Mesendoderm (in vitro differentiated cells): ENCODE measurements around the gene PAIP2B.

Experiments
- DNase-seq: peaks from one replicate; pipeline ENCODE4 v3.0.0; 2013
- H2AK5ac ChIP-seq: 2 replicates; pipeline ENCODE4 v1.6.1; 2013; ENCODE audit warnings: low read length, inconsistent platforms
- H2BK120ac ChIP-seq: 2 replicates; pipeline ENCODE4 v1.6.1; 2013; ENCODE audit warnings: low read depth, mild to moderate bottlenecking, low read length, moderate library complexity, mixed read lengths
- H2BK15ac ChIP-seq: replicated peaks from 2 replicates; pipeline ENCODE4 v1.6.1; 2013; ENCODE audit warnings: low read depth, mild to moderate bottlenecking, moderate library complexity
- H2BK5ac ChIP-seq: 2 replicates; pipeline ENCODE4 v1.6.1; 2013; ENCODE audit warnings: low read length, inconsistent platforms
- H3K18ac ChIP-seq: 2 replicates; pipeline ENCODE4 v1.6.1; 2013; ENCODE audit warnings: mild to moderate bottlenecking, low read length, mixed read lengths
- H3K23ac ChIP-seq: one replicate; pipeline ENCODE4 v1.6.1; 2013; ENCODE audit warnings: low read length
- H3K27ac ChIP-seq: 2 replicates; pipeline ENCODE4 v1.5.1; 2013; ENCODE audit warnings: low read depth, mild to moderate bottlenecking, inconsistent platforms, low read length, moderate library complexity
- H3K27me3 ChIP-seq: 2 replicates; pipeline ENCODE4 v1.6.1; 2013; ENCODE audit warnings: low read length, control low read depth, mild to moderate bottlenecking, inconsistent platforms; ENCODE audit not compliant: insufficient read depth, poor library complexity
- H3K36me3 ChIP-seq: 2 replicates; pipeline ENCODE4 v1.6.1; 2013; ENCODE audit warnings: low read length, inconsistent platforms; ENCODE audit not compliant: control insufficient read depth, insufficient read depth
- H3K4ac ChIP-seq: one replicate; pipeline ENCODE4 v1.6.1; 2013; ENCODE audit warnings: low read depth, mild to moderate bottlenecking, low read length, moderate library complexity
- H3K4me1 ChIP-seq: 2 replicates; pipeline ENCODE4 v1.6.1; 2013; ENCODE audit warnings: low read depth, low read length, inconsistent platforms; ENCODE audit not compliant: control insufficient read depth
- H3K4me2 ChIP-seq: 2 replicates; pipeline ENCODE4 v1.6.1; 2013; ENCODE audit warnings: low read length
- H3K4me3 ChIP-seq: 2 replicates; pipeline ENCODE4 v1.5.1; 2013; ENCODE audit warnings: mild to moderate bottlenecking, low read length
- H3K56ac ChIP-seq: one replicate; pipeline ENCODE4 v1.6.1; 2013; ENCODE audit warnings: low read length
- H3K79me1 ChIP-seq: 2 replicates; pipeline ENCODE4 v1.6.1; 2013; ENCODE audit warnings: low read length, inconsistent platforms
- H3K79me2 ChIP-seq: 2 replicates; pipeline ENCODE4 v1.6.1; 2013; ENCODE audit warnings: mild to moderate bottlenecking, low read length; ENCODE audit not compliant: control insufficient read depth, insufficient read depth
- H3K9ac ChIP-seq: 2 replicates; pipeline ENCODE4 v1.6.1; 2013; ENCODE audit warnings: low read length, inconsistent platforms
- H4K5ac ChIP-seq: one replicate; pipeline ENCODE4 v1.6.1; 2013; ENCODE audit warnings: low read length
- H4K8ac ChIP-seq: one replicate; pipeline ENCODE4 v1.6.1; 2013; ENCODE audit warnings: low read depth, mild to moderate bottlenecking, control low read depth, low read length, moderate library complexity
- WGBS: extraction: QIAGEN DNeasy Blood & Tissue Kit; methylation state at CpG from one replicate; pipeline ENCODE4 v1.1.7; 2013; ENCODE audit warnings: low lambda C conversion rate, missing lambda C conversion rate; ENCODE audit not compliant: insufficient coverage; ENCODE audit errors: extremely low coverage; 5-methylcytosine and 5-hydroxymethylcytosine counted together

Gene PAIP2B

GRCh38 chr2:71157124-71157793, 69.6 kb downstream of the PAIP2B start:
- no peaks in the 10 kb centered on the region for H3K36me3 ChIP-seq
- no peak overlapping the region for H3K4me2 ChIP-seq
- no peak overlapping the region for H3K4ac ChIP-seq
- H3K4me1 ChIP-seq = no peaks in the 10 kb centered on the region
- H2AK5ac ChIP-seq = no peak overlapping the region
- H2BK5ac ChIP-seq = no peak overlapping the region
- H3K27me3 ChIP-seq = no peaks in the 10 kb centered on the region
- H3K79me1 ChIP-seq = no peaks in the 10 kb centered on the region
- WGBS = no CpG with 5 or more reads among the region's 16 CpGs
- no peak overlapping the region for H3K23ac ChIP-seq
- no peak overlapping the region for H3K4me3 ChIP-seq
- no peak overlapping the region for H3K9ac ChIP-seq
- H3K79me2 ChIP-seq = no peaks in the 10 kb centered on the region
- H2BK120ac ChIP-seq = no peak overlapping the region
- no peak overlapping the region for H3K27ac ChIP-seq
- no peak overlapping the region for H3K56ac ChIP-seq
- no peak overlapping the region for H3K18ac ChIP-seq
- no peak overlapping the region for H4K8ac ChIP-seq
- peak; percentile 75 for DNase-seq
- H2BK15ac ChIP-seq = no peak overlapping the region
- H4K5ac ChIP-seq = no peak overlapping the region

- DNase-seq = peak; percentile 35
- Histone ChIP-seq H3K4me3 (no peak overlapping the region), H3K56ac (no peak overlapping the region), H3K23ac (no peak overlapping the region), H4K8ac (no peak overlapping the region), H3K4ac (no peak overlapping the region), H3K4me2 (no peak overlapping the region), H2AK5ac (no peak overlapping the region), H2BK5ac (no peak overlapping the region), H3K9ac (no peak overlapping the region), H3K4me1 (no peaks in the 10 kb centered on the region), H3K79me2 (no peaks in the 10 kb centered on the region), H2BK120ac (no peak overlapping the region), H3K27me3 (no peaks in the 10 kb centered on the region), H3K36me3 (no peaks in the 10 kb centered on the region), H2BK15ac (no peak overlapping the region), H3K27ac (no peak overlapping the region), H4K5ac (no peak overlapping the region), H3K79me1 (no peaks in the 10 kb centered on the region), H3K18ac (no peak overlapping the region)
- no CpG with 5 or more reads among the region's 6 CpGs for WGBS
Measured at GRCh38 chr2:71156573-71156972, 70.3 kb downstream of the PAIP2B start.

- H4K5ac ChIP-seq = no peak overlapping the region
- no peaks in the 10 kb centered on the region for H3K4me1 ChIP-seq
- H3K4me2 ChIP-seq = no peak overlapping the region
- no peaks in the 10 kb centered on the region for H3K36me3 ChIP-seq
- no peak overlapping the region for H3K18ac ChIP-seq
- H3K56ac ChIP-seq = no peak overlapping the region
- H3K27me3 ChIP-seq = no peaks in the 10 kb centered on the region
- no peak overlapping the region for H2AK5ac ChIP-seq
- no peak overlapping the region for H3K23ac ChIP-seq
- no peak overlapping the region for H3K9ac ChIP-seq
- H3K4me3 ChIP-seq = no peak overlapping the region
- no peak overlapping the region for H2BK120ac ChIP-seq
- H3K79me1 ChIP-seq = no peaks in the 10 kb centered on the region
- no peak for DNase-seq
- H3K79me2 ChIP-seq = no peaks in the 10 kb centered on the region
- H3K27ac ChIP-seq = no peak overlapping the region
- no peak overlapping the region for H3K4ac ChIP-seq
- no peak overlapping the region for H2BK5ac ChIP-seq
- WGBS = no CpG with 5 or more reads among the region's 4 CpGs
- no peak overlapping the region for H4K8ac ChIP-seq
- H2BK15ac ChIP-seq = no peak overlapping the region
Measured at GRCh38 chr2:71155846-71156245, 71.1 kb downstream of the PAIP2B start.

- DNase-seq = peak; percentile 82
- Histone ChIP-seq H3K9ac (no peak overlapping the region), H4K5ac (no peak overlapping the region), H3K4ac (no peak overlapping the region), H3K18ac (no peak overlapping the region), H3K56ac (no peak overlapping the region), H3K27ac (no peak overlapping the region), H3K79me1 (no peaks in the 10 kb centered on the region), H3K4me3 (no peak overlapping the region), H2BK15ac (no peak overlapping the region), H2BK120ac (no peak overlapping the region), H3K27me3 (no peaks in the 10 kb centered on the region), H3K36me3 (peaks cover 3% of the 10 kb centered on the region), H2AK5ac (no peak overlapping the region), H3K79me2 (no peaks in the 10 kb centered on the region), H4K8ac (no peak overlapping the region), H3K4me1 (no peaks in the 10 kb centered on the region), H3K23ac (no peak overlapping the region), H3K4me2 (no peak overlapping the region), H2BK5ac (no peak overlapping the region)
- WGBS = no CpG with 5 or more reads among the region's 6 CpGs
Measured at GRCh38 chr2:71154798-71155197, 72.1 kb downstream of the PAIP2B start.

GRCh38 chr2:71154279-71154678, 72.6 kb downstream of the PAIP2B start:
- Histone ChIP-seq H3K36me3 (peaks cover 4% of the 10 kb centered on the region), H3K79me2 (no peaks in the 10 kb centered on the region), H4K5ac (no peak overlapping the region), H3K4me3 (no peak overlapping the region), H3K23ac (no peak overlapping the region), H3K4ac (no peak overlapping the region), H3K4me1 (no peaks in the 10 kb centered on the region), H2BK5ac (no peak overlapping the region), H2BK120ac (no peak overlapping the region), H3K9ac (no peak overlapping the region), H2BK15ac (no peak overlapping the region), H3K79me1 (no peaks in the 10 kb centered on the region), H3K56ac (no peak overlapping the region), H2AK5ac (no peak overlapping the region), H3K4me2 (no peak overlapping the region), H4K8ac (no peak overlapping the region), H3K18ac (no peak overlapping the region), H3K27ac (no peak overlapping the region), H3K27me3 (no peaks in the 10 kb centered on the region)
- no peak for DNase-seq
- no CpG with 5 or more reads among the region's 8 CpGs for WGBS

- Histone ChIP-seq H3K9ac (no peak overlapping the region), H2BK15ac (no peak overlapping the region), H3K4me3 (no peak overlapping the region), H4K8ac (no peak overlapping the region), H4K5ac (no peak overlapping the region), H3K79me1 (no peaks in the 10 kb centered on the region), H3K36me3 (peaks cover 6% of the 10 kb centered on the region), H3K4me1 (no peaks in the 10 kb centered on the region), H2BK120ac (no peak overlapping the region), H3K4ac (no peak overlapping the region), H2BK5ac (no peak overlapping the region), H3K18ac (no peak overlapping the region), H3K27me3 (no peaks in the 10 kb centered on the region), H3K23ac (no peak overlapping the region), H3K56ac (no peak overlapping the region), H2AK5ac (no peak overlapping the region), H3K79me2 (no peaks in the 10 kb centered on the region), H3K27ac (no peak overlapping the region), H3K4me2 (no peak overlapping the region)
- DNase-seq = no peak
- WGBS = no CpG with 5 or more reads among the region's 11 CpGs
Measured at GRCh38 chr2:71153585-71154224, 73.2 kb downstream of the PAIP2B start.
